Measurements from ENCODE around the gene OTUD5.

OTUD5 gene

DNA sequence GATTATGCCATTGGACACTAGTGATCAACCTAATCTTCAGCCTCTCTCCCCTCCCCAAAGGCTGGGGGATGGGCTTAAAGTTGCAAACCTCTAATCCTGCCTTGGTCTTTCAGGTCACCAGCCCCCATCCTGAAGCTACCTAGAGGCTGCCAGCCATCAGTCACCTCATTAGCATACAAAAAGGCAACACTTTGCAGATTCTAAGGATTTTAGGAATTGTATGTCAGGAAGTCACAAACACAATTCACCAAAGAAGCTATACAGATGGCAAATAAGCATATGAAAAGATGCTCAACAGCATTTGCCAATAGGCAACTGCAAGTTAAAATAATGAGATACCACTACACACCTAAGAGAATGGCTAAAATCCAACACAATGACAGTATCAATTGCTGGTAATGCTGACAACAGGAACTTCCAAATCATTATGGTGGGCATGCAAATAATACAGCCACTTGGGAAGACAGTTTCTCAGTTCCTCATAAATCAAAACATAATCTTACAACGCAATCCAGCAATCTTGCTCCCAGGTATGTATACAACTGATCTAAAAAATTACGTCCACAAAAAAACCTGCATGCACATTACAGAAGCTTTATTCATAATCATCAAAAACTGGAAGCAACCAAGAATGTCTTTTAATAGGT, 29.5 kb downstream of the OTUD5 start:
- DNase-seq (ENCODE audit: low read depth), result no peak
- H3K4me3 ChIP-seq (ENCODE audit: low read depth, low read length), result no peak overlapping the region
- TF ChIP-seq, protein P1, sequence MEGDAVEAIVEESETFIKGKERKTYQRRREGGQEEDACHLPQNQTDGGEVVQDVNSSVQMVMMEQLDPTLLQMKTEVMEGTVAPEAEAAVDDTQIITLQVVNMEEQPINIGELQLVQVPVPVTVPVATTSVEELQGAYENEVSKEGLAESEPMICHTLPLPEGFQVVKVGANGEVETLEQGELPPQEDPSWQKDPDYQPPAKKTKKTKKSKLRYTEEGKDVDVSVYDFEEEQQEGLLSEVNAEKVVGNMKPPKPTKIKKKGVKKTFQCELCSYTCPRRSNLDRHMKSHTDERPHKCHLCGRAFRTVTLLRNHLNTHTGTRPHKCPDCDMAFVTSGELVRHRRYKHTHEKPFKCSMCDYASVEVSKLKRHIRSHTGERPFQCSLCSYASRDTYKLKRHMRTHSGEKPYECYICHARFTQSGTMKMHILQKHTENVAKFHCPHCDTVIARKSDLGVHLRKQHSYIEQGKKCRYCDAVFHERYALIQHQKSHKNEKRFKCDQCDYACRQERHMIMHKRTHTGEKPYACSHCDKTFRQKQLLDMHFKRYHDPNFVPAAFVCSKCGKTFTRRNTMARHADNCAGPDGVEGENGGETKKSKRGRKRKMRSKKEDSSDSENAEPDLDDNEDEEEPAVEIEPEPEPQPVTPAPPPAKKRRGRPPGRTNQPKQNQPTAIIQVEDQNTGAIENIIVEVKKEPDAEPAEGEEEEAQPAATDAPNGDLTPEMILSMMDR (IDR thresholded peaks at IDR 0.05; ENCODE audit: low read depth, low read length, missing control alignments), result no peak
- in situ Hi-C loops (cut with HindIII; ENCODE audit: low sequenced_read_pairs), result no loop called here

GRCh38 chrX:48927123-48927522, 30.3 kb downstream of the OTUD5 start:
- in situ Hi-C loops (cut with HindIII; ENCODE audit: low sequenced_read_pairs), result no loop called here
- TF ChIP-seq, protein P1 (IDR thresholded peaks at IDR 0.05; ENCODE audit: low read depth, low read length, missing control alignments), result no peak

DNA sequence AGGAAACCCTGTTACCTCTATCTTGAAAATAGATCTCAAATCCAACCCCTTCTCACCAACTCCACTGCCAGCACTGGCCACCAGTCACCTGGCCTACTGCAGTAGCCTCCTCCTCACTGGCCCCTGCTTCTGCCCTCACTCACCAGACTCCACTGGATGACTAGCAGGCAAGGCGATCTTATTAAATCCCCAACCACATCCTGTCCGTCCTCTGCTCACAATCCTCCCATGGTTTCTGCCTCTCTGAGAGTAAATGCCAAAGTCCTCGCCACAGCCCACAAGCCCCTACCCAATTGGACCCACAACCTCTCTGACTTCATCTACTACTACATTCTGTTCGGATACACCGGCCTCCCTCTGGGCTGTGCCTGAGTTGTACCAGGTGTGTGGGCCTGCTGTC, 33.1 kb downstream of the OTUD5 start:
- DNase-seq (ENCODE audit: low read depth), result no peak
- no peak overlapping the region for H3K4me3 ChIP-seq (ENCODE audit: low read depth, low read length)
- TF ChIP-seq, protein P1 (IDR thresholded peaks at IDR 0.05; ENCODE audit: low read depth, low read length, missing control alignments), result no peak
- in situ Hi-C loops (cut with HindIII; ENCODE audit: low sequenced_read_pairs), result no loop called here

More at GRCh38 chrX:48927123-48927522, 30.3 kb downstream of the OTUD5 start:
- H3K4me3 ChIP-seq (ENCODE audit: low read depth, low read length), result no peak overlapping the region
- no peak for DNase-seq (ENCODE audit: low read depth)

- in situ Hi-C loops (cut with HindIII; ENCODE audit: low sequenced_read_pairs), result no loop called here
- DNase-seq (ENCODE audit: low read depth), result no peak
- H3K4me3 ChIP-seq (ENCODE audit: low read depth, low read length), result no peak overlapping the region
- TF ChIP-seq, protein P1 (IDR thresholded peaks at IDR 0.05; ENCODE audit: low read depth, low read length, missing control alignments), result no peak
Measured at GRCh38 chrX:48923771-48924170, 33.6 kb downstream of the OTUD5 start.

DNA sequence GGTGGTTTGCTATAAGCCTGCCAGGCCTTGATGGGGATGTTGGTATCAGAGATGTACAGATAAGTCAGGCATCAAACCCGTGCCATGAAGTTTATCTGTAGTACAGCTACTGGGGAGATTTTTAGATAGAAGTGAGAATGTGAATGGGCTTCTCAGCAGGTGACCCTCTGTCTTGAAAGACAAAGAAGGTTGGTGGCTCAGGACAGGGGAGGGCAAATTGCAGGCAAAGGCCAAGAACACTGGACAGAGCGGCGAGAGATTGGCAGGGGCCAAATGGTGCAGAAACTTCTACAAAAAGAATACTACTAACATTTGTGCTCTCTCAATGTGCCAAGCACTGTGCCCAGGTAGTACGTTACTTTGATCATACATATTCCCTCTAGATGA, 36.7 kb downstream of the OTUD5 start:
- no peak for DNase-seq (ENCODE audit: low read depth)
- in situ Hi-C loops (cut with HindIII; ENCODE audit: low sequenced_read_pairs), result no loop called here
- TF ChIP-seq, protein P1 (IDR thresholded peaks at IDR 0.05; ENCODE audit: low read depth, low read length, missing control alignments), result no peak
- H3K4me3 ChIP-seq (ENCODE audit: low read depth, low read length), result no peak overlapping the region

GRCh38 chrX:48919947-48920717, 37.3 kb downstream of the OTUD5 start:
- no peak overlapping the region for H3K4me3 ChIP-seq (ENCODE audit: low read depth, low read length)
- TF ChIP-seq, protein P1 (IDR thresholded peaks at IDR 0.05; ENCODE audit: low read depth, low read length, missing control alignments), result no peak

More at GRCh38 chrX:48919947-48920717, 37.3 kb downstream of the OTUD5 start:
- no peak for DNase-seq (ENCODE audit: low read depth)
- in situ Hi-C loops (cut with HindIII; ENCODE audit: low sequenced_read_pairs), result no loop called here
